ENCODE results near the gene ACSL6.

Gene ACSL6

DNA sequence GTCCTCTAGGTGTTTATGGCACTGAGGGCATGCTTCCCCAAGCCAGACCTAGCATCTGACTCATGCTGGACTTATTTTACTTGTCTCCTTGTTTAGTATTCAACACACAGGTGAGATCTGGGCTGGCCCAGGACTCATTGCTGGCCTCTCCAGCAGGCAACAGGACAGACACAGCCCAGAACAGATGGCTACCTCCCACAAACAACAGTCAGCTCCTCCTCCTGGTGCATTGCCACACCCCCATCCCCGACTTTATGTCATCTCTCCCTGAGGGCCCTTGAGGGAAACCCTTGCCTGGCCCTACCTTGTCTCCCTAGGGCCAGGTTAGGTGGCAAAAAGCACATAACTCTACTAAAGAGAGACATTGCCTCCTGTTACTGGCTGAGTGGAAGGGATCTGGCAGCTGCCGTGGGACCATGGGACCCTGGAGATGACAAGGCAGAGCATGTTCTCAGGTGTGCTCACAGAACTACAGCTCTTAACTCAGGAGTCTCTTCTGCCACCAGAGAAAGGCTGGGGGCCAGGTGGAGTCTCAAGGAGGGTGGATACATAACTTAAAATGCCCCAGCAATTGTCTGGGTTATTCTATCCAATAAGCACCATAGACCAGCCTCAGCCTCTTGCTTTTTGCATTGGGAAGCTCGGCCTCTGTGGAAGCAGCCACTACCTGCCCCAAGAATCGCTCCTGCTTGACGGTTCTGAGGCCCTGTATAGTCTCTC is 2.3 kb downstream of the ACSL6 start:
- Histone ChIP-seq H3K4me1 (ENCODE audit: control insufficient read depth, insufficient read depth, low read length) (no peaks in the 10 kb centered on the region; the same call in 1 of the 2 replicates), H3K27ac (ENCODE audit: extremely low read depth, low read depth, low read length) (no peak overlapping the region), H3K9me3 (ENCODE audit: control insufficient read depth, insufficient read depth, low read depth, low read length) (no peaks in the 10 kb centered on the region), H3K36me3 (ENCODE audit: control insufficient read depth in 2 of 2, insufficient read depth in 1 of 2, low read length in 2 of 2) (no peaks in the 10 kb centered on the region), H3K4me3 (ENCODE audit: low read depth, low read length) (no peak overlapping the region)
- TF ChIP-seq GLIS1 (tag by site-specific recombination; IDR thresholded peaks at IDR 0.05) (peak; percentile 13; the same call in 1 of the 2 replicates), ZNF473 (tag by site-specific recombination; IDR thresholded peaks at IDR 0.05) (no peak), ZNF747 (tag by site-specific recombination; IDR thresholded peaks at IDR 0.05) (no peak), ZNF335 (tag by site-specific recombination; conservative IDR thresholded peaks at IDR 0.05) (0 out of 2 replicates have a peak, but pooled peaks have one; percentile 21)
- ChIA-PET CTCF (interaction anchor here (0.6 to 6.8 kb wide), 12 partner anchors 9 to 587 kb away, joined by 3 to 129 read pairs (median 4); no protein-coding TSS in a partner anchor), POLR2A (no interaction called here)

- TF ChIP-seq ZBTB17 (tag by site-specific recombination; IDR thresholded peaks at IDR 0.05) = 0 out of 2 replicates have a peak, but pooled peaks have one; percentile 42
- no peak for TF ChIP-seq KLF1 (tag by site-specific recombination; IDR thresholded peaks at IDR 0.05)
- no peak for TF ChIP-seq ZNF621 (tag by site-specific recombination; IDR thresholded peaks at IDR 0.05)
- TF ChIP-seq ZEB2 (tag by site-specific recombination; IDR thresholded peaks at IDR 0.05) = no peak
- no peak for TF ChIP-seq ZFP41 (tag by site-specific recombination; IDR thresholded peaks at IDR 0.05; ENCODE audit: borderline replicate concordance)
- TF ChIP-seq WT1 (tag by site-specific recombination; IDR thresholded peaks at IDR 0.05) = no peak
- TF ChIP-seq ZNF221 (tag by site-specific recombination; IDR thresholded peaks at IDR 0.05; ENCODE audit: borderline replicate concordance) = no peak
- no peak for TF ChIP-seq SP7 (tag by site-specific recombination; IDR thresholded peaks at IDR 0.05)
- CTCF ChIA-PET = interaction anchor here (0.5 to 6.8 kb wide), 26 partner anchors 9 to 984 kb away, joined by 3 to 129 read pairs (median 4); no protein-coding TSS in a partner anchor
- POLR2A ChIA-PET = interaction anchor here (0.8 to 1.2 kb wide), 2 partner anchors 211 to 419 kb away, joined by 5 to 6 read pairs; partner anchors contain the start of gene FNIP1
- Histone ChIP-seq H3K27ac (ENCODE audit: extremely low read depth, low read depth, low read length) (no peak overlapping the region), H3K36me3 (ENCODE audit: control insufficient read depth in 2 of 2, insufficient read depth in 1 of 2, low read length in 2 of 2) (no peaks in the 10 kb centered on the region), H3K4me3 (ENCODE audit: low read depth, low read length) (no peak overlapping the region), H3K4me1 (ENCODE audit: control insufficient read depth, insufficient read depth, low read length) (no peaks in the 10 kb centered on the region; the same call in 1 of the 2 replicates), H3K9me3 (ENCODE audit: control insufficient read depth, insufficient read depth, low read depth, low read length) (no peaks in the 10 kb centered on the region)
Observed at GRCh38 chr5:132008163-132008473, 3.3 kb downstream of the ACSL6 start.

DNA sequence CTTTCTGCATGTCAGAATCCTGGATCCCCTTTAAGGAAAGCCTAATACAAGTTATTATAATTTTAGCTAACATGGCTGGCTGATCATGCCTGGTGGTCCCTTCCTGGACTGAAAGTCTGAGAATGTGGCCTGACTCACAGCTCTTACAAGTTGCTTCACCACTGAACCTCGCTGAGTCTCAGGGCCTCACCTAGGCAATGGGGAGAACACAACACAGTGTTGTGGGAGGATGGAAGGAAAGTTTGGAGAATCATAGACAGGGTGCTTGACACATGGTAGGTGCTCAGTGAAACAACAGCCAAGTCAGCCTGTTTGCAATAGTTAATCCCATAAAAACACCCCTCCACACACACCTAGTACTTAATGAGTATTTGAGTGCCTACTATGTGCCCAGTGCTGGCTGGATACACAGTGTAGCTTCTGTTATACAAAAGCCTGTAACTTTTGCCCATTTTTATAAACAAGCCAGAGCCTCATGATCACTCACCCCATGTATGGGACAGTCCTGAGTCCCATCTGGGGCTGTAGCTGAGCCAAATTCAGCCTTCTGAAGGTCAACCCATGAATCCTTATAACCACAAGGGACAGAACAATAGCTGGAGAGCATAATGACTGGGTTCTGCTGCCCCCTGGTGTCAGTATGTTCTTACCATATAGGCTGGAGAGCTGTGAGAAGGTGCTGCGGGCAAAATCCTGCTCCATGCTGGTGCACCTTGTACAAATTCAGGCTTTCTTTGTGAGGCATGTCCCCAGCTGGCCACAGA is 3.9 kb downstream of the ACSL6 start:
- Histone ChIP-seq H3K4me1 (ENCODE audit: control insufficient read depth, insufficient read depth, low read length) (no peaks in the 10 kb centered on the region; the same call in 1 of the 2 replicates), H3K4me3 (ENCODE audit: low read depth, low read length) (no peak overlapping the region), H3K27ac (ENCODE audit: extremely low read depth, low read depth, low read length) (no peak overlapping the region), H3K9me3 (ENCODE audit: control insufficient read depth, insufficient read depth, low read depth, low read length) (no peaks in the 10 kb centered on the region), H3K36me3 (ENCODE audit: control insufficient read depth in 2 of 2, insufficient read depth in 1 of 2, low read length in 2 of 2) (no peaks in the 10 kb centered on the region)
- ChIA-PET CTCF (interaction anchor here (0.5 to 6.8 kb wide), 29 partner anchors 8 to 984 kb away, joined by 3 to 129 read pairs (median 3); no protein-coding TSS in a partner anchor), POLR2A (interaction anchor here (0.8 to 1.2 kb wide), 2 partner anchors 211 to 418 kb away, joined by 5 to 6 read pairs; partner anchors contain the start of gene FNIP1)
- TF ChIP-seq ZNF138 (tag by site-specific recombination; IDR thresholded peaks at IDR 0.05; ENCODE audit: borderline replicate concordance) (no peak), ZNF133 (tag by site-specific recombination; IDR thresholded peaks at IDR 0.05) (no peak), CTCF (tag by site-specific recombination; IDR thresholded peaks at IDR 0.05) (peak; percentile 74), ZNF660 (tag by site-specific recombination; IDR thresholded peaks at IDR 0.05) (peak; percentile 62; the same call in 1 of the 2 replicates), ZSCAN30 (tag by site-specific recombination; IDR thresholded peaks at IDR 0.05) (0 out of 2 replicates have a peak, but pooled peaks have one; percentile 16), ZNF654 (tag by site-specific recombination; IDR thresholded peaks at IDR 0.05; ENCODE audit: low read depth) (peak; percentile 75)
- TF ChIP-seq, protein P1, sequence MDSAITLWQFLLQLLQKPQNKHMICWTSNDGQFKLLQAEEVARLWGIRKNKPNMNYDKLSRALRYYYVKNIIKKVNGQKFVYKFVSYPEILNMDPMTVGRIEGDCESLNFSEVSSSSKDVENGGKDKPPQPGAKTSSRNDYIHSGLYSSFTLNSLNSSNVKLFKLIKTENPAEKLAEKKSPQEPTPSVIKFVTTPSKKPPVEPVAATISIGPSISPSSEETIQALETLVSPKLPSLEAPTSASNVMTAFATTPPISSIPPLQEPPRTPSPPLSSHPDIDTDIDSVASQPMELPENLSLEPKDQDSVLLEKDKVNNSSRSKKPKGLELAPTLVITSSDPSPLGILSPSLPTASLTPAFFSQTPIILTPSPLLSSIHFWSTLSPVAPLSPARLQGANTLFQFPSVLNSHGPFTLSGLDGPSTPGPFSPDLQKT (IDR thresholded peaks at IDR 0.05; ENCODE audit: borderline replicate concordance, low read depth, low read length) = no peak

Data from HEK293 (cell line).